ENCODE results near the gene JMJD7.

DNA sequence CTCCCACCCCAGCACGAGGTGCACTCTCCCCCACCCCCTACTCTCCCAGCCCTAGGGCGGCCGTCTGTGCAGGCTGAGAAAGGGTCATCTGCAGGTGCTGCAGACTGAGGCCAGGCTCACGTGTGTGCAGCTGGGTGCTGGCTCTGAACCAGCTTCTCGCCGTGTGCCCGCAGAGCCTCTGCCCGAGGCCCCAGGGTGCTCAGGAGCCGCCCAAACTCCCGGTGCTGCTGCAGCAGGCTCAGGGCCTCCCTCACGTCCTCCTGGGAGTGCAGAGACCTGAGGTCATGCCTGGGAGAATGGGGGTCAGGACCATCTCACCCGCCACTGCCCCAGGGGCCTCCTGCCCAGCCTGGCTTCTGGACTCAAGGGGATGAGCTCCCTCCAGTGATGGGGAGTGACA is 48.8 kb downstream of the JMJD7 start:
- no peak for TF ChIP-seq EZH2 (IDR thresholded peaks at IDR 0.05; ENCODE audit: borderline replicate concordance, low read depth, low read length, severe bottlenecking)
- TF ChIP-seq, protein P1, sequence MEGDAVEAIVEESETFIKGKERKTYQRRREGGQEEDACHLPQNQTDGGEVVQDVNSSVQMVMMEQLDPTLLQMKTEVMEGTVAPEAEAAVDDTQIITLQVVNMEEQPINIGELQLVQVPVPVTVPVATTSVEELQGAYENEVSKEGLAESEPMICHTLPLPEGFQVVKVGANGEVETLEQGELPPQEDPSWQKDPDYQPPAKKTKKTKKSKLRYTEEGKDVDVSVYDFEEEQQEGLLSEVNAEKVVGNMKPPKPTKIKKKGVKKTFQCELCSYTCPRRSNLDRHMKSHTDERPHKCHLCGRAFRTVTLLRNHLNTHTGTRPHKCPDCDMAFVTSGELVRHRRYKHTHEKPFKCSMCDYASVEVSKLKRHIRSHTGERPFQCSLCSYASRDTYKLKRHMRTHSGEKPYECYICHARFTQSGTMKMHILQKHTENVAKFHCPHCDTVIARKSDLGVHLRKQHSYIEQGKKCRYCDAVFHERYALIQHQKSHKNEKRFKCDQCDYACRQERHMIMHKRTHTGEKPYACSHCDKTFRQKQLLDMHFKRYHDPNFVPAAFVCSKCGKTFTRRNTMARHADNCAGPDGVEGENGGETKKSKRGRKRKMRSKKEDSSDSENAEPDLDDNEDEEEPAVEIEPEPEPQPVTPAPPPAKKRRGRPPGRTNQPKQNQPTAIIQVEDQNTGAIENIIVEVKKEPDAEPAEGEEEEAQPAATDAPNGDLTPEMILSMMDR (IDR thresholded peaks at IDR 0.05; ENCODE audit: borderline replicate concordance, extremely low read depth, low read length, poor library complexity, severe bottlenecking) = no peak

All from DND-41 (cell line).